GM21825 (cell line): ENCODE data around the gene RNF123.
A peak's percentile ranks its signal among the peaks of the same experiment; 100 is the strongest.

Source experiments
- ATAC-seq: cut with Tn5 transposase; IDR thresholded peaks from one replicate; pipeline ENCODE4 v1.9.1; 2021; ENCODE audit warnings: mild to moderate bottlenecking, moderate library complexity; ENCODE audit not compliant: unreplicated experiment

RNF123 gene

DNA sequence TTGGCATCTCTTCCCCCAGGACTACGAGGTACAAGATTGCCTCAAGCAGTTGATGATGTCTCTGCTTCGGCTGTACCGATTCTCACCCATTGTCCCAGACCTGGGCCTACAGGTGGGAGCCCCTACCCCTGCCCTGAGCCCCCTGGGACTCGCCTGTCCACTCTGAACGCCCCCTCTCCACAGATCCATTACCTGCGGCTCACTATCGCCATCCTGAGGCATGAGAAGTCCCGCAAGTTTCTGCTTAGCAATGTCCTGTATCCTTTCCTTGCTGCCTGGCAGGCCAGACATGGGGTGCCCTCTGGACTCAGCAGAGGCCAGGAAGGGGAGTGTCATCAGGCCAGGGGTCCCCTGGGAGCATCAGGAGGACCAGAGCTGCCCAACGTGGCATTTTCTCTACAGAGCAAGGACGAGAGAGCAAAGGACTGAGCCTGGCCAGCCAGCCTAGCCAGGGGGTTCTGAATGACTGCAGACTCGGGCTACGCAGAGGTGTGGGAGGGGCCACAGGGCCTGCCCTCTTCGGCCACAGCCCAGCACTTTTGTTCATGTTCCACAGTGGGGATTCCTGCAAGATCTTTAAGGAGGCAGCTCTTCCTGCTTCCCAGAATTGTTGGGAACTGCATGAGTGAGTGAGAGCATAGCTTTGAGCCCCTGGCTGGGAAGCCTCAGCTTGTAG is 11.2 kb downstream of the RNF123 start:
- no peak for ATAC-seq

DNA sequence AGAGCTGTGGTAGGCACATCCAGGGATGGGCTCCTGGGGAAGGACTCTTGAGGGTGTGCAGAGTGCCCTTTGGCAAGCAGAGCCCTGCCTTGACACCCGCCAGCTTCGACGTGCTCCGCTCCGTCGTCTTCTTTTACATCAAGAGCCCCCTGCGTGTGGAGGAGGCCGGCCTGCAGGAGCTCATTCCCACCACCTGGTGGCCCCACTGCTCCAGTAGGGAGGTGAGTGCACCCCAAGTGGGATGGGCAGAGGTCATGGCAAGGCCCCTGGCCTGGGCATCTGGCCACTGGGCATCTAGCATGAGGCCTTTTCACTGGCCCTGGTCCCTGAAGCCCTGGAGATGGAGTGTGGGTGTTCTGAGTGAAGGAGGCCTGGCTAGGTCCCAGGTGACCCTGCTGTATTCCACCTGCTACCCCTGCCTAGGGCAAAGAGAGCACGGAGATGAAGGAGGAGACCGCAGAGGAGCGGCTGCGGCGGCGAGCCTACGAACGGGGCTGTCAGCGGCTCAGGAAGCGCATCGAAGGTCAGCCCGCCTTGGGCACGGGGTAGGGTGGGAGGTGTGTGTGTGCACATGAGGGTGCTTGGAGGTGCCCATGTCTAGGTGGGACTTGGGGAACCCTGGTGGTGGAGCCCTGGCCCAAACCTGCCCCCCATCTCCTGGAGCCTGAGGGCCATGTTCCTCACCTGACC is 12.2 kb downstream of the RNF123 start:
- ATAC-seq = no peak

DNA sequence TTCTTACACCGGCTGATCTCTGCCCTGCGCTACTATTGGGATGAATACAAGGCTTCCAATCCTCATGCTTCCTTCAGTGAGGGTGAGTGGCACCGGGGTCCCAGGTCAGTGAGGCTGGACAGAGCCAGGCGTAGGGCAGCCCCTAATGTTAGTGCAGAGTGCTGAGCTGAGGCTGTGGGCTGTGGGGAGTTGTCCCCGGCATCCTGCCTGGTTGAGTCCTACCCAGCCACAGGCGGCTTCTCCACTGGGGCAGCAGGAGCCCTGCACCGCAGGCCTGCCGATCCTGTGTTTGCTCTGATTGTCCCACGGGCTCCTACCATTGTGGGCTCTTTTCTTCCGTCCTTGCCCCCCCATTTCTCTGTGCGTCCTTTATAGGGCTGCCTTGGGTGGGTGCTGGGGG is 13.3 kb downstream of the RNF123 start:
- ATAC-seq = no peak

DNA sequence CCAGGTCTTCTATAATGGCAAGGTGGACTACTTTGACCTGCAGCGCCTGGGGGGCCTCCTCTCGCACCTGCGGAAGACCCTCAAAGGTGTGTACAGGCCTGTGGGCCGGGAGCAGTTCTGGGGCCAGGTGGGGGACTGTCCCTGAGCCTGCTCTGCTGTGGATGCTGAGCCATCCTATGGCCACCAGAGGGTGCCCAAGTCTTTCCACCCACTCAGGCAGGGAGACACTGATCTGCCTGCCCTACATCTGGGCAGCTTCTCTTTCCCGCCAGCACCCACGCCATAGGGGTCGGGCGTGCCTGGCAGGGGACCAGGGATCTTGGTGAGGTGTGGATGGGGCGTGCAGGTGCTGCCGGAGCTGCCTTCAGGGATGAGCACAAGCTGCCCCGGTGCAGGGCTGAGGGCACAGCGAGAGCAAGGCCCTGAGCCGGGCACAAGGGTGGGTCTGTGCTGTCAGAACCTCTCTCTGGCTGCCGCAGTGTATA is 14.1 kb downstream of the RNF123 start:
- peak; percentile 65 for ATAC-seq

DNA sequence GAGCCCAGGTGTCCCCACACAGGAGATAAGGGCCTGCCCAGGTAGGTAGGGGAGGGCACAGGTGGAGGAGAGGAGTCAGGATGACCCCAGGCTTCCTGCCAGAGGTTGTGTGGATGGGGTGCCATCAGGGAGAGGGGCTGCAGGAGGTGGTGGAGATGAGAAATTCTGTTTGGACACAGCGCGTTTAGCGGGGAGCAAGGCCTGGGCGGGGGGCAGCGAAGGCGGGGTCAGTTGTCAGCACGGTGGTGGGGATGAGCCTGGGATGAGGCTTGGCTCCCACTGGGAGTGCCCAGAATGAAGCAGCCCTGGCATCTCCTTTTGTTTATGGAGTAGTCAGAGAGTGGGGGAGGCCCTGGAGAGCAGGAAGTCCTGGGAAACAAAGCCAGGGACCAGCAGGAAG is 14.6 kb downstream of the RNF123 start:
- no peak for ATAC-seq

DNA sequence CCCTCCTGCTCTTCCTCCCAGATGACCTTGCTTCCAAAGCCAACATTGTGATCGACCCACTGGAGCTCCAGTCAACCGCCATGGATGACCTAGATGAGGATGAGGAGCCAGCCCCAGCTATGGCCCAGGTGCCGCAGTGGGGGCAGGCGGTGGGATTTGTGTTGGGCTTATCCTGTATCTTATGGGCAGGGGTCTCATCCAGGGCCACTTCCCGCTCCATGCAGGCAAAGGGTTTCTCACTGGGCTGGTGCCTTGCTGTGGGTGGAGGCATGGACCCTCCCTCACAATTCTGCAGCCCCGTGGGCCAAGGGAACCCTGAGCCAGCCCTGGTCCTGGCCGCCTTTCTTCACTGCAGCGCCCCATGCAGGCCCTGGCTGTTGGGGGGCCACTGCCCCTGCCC is 15.3 kb downstream of the RNF123 start:
- no peak for ATAC-seq

DNA sequence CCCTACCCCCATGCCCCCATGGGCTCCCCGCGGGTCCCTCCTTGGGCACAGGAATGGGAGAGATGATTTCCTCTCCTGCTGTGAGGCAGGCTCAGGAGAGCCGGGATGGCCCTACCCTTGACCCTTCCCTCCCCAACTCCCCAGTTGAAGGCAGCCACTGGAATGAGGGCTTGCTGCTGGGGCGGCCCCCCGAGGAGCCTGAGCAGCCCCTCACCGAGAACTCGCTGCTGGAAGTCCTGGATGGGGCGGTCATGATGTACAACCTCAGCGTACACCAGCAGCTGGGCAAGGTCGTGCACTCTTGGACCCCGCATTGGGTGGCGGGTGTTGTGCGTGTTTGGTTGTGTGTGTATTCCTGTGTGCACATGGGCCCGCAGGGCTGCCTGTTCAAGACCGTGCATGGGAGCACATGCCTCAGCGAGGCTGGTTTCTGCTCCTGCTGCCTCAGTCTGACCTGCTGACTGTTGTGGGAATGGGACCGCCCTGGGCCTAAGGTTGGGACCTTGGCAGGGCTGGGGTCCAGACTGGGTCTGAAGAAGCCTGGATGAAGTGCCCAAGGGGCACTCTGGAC is 16.1 kb downstream of the RNF123 start:
- no peak for ATAC-seq

DNA sequence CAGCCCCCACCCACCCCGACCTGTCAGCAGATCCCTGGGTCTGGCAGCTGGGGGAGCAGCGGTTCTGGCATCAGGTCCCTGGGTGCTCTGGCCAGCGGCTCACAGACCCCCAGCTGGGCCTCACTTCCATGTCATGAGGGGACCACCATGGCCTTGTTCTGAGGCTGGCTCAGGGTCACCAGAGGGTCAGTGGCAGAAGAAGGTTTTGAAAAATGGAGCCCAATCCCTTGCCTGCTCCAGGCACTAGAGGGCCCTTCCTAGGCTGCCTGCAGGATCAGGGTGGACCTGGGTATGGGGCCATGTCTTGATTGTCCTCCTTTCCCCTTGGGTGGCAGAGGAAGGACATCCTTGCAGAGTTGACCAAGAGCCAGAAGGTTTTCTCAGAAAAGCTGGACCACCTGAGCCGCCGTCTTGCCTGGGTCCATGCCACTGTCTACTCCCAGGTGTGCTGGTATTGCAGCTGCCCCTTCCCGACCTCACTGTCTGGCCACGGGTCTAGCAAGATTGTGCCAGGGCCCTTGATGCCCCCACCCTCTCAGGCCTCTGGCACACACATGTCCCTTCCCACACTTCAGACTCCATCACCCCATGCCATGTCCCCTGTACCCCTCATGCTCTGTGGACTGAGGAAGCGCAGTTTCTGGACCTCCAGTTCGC is 17.2 kb downstream of the RNF123 start:
- ATAC-seq = no peak

DNA sequence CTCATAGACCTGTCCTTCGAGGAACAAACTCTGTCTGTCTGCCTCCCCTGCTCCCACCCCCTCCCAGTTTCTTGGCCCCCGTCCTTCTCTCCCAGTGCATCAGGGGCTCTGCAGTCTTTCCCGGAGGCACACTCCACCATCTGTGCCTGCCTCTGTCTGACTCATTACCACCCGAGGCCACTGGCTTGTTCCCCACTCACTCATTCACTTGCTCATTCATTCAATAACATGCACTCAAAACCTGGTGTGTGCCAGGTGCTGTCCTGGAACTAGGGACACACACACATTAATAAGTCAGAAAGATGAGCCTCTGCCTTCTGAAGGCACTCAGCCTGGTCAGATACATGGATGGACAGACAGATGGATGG is 17.7 kb downstream of the RNF123 start:
- ATAC-seq = no peak

DNA sequence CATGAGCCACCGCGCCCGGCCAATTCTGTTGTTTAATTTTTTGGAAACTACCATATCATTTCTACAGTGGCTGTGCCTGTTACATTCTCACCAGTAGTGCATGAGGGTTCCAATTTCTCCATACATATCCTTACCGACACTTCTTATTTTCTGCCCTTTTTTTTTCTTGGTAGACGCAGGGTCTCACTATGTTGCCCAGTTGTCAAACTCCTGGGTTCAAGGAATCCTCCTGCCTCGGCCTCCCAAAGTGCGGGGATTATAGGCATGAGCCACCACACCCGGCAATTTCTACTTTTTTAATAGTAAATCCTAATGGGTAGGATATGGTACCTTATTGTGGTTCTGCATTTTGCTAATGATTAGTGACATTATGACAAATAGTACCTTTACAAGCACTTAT is 20.5 kb downstream of the RNF123 start:
- ATAC-seq = no peak

DNA sequence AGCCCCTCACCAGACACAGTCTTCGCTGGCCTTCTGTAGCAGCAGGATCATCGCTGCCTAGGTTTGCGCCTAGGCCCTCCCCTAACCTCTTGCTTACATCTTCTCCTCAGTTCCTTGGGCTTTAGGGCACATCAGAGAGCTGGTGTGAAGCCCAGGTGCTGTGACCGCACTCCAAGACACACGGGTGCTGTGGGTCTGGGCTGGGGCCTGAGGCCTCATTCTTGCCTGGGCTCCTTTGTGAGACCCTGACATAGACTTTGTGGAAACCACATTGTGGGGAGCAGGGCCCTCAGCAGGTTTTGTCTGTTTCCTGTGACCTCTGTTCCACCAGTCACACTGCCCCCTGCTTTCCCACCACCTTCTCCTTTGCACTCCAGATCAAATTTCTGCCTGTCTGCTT is 22.1 kb downstream of the RNF123 start:
- ATAC-seq = no peak

DNA sequence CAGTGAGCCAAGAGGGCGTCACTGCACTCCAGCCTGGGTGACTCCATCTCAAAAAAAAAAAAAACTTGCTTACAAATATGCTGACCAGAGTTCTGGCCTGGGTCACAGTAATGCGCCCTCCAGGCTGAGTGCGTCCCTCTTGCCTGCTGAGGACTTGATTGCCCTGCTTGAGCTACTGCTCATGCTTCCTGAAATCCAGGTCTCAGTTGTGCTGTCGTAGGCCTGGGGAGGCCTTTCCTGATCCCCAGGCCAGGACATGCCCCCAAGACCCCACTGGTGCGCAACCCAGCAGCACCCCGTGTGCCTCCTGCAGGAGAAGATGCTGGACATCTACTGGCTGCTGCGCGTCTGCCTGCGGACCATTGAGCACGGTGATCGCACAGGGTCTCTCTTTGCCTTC is 22.8 kb downstream of the RNF123 start:
- no peak for ATAC-seq

DNA sequence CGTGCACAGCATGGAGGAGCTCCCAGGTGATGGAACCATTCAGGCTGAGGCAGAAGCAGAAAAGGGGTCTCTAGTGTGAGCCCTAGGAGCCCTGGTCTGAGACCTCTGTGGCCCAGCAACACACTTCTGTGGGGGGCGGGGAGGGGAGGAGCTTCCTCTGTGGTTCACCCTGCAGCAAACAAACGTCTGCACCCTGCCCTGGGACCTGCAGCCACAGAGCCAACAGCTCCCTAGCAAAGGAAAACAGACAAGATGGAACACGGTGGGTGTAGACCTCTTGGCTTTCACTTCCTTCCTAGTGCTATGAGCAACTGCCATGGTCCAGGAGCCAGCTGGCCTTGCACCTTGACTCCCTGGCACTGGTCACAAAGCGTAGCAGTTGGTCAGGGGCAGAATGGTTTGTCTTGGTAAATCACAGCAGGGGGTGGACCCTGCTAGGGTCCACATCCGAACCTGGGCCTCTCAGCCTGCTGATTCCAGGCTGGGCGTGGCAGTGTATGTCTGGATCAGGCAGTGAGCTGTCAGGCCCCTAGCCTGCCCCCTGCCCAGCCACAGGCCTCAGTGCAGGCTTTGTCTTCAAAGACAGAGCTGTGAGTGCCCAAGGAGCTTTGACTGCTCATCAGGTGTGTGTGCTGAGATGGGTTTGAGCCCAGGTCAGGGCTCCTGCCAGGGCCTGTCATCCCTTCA is 23.4 kb downstream of the RNF123 start:
- no peak for ATAC-seq

DNA sequence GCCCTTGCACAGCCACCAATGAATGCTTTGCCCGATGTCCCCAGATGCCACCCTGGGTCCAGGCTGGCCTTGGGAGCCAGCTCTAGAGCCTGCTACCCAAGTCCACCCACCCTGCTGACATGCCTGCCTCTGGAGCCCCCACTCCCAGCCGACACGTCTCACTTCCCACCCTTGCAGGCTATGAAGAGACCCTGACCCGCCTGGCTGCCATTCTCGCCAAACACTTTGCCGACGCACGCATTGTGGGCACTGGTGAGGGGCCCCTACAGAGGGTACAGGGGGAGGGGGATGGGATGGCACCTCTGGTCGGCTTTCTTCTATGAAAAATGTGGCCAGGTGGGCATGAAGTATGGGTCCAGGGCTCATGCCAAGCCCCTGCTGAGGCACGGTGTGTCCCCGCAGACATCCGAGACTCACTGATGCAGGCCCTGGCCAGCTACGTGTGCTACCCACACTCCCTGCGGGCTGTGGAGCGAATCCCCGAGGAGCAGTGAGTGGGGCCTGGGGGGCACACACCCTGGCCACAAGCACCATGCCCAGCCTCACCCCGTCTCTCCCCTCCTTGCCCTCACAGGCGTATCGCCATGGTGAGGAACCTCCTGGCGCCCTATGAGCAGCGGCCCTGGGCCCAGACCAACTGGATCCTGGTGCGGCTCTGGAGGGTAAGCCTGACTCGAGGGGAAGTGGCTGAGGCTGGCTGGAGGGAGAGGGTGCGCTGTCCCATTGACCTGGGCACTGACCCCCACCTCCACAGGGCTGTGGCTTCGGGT is 24.2 kb downstream of the RNF123 start:
- ATAC-seq = no peak

DNA sequence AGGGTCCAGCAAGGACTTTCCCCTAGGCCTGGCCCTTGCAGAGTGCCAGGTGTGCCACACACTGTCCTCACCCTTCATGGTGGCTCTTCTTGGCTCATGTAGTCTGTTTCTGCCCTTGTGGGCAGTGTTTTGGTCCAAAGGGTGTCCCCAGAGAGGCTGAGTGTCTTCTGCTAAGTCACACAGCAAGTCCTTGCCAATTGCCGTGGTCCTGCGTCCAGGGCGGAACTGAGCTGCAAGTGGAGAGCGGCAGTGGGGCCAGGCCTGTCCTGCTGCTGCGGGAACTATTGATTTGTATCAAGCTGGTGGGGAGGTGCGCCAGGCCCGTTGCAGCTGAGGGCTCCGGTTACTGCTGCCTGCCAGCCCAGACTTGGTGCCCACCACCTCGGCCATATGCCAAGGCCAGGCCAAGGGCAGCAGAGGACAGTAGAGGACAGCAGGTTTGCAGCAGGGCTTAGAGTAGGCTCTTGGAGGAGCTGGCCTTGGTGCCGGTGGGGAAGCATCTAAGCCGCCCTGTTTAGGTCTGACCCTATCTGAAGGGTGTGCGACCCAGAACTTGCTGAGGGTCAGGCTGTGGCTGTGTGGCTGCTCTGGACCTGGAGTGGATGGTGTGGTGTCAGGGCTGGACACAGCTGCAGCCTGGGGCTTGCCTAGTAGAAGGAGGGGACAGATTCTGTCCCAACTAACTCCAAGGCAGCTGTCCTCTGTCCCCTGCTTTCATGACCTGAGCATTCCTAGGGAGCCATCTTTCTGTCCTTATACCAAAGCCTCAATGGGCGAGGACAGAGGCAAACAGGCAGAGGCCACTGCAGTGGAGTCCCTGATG is 25.6 kb downstream of the RNF123 start:
- no peak for ATAC-seq

DNA sequence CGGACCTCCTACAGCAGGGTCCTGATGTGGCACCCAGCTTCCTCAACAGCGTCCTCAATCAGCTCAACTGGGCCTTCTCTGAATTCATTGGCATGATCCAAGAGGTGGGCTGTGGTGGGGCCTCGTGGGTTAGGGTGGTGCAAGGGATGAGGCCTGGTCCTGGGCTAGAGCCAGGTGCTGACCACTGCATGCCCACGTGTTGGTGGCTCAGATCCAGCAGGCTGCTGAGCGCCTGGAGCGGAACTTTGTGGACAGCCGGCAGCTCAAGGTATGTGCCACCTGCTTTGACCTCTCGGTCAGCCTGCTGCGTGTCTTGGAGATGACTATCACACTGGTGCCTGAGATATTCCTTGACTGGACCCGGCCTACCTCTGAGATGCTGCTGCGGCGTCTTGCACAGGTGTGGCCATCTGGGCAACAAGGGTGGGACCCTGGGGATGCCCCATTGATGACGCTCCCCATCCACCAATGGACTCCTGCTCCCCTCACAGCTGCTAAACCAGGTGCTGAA is 26.3 kb downstream of the RNF123 start:
- ATAC-seq = no peak

DNA sequence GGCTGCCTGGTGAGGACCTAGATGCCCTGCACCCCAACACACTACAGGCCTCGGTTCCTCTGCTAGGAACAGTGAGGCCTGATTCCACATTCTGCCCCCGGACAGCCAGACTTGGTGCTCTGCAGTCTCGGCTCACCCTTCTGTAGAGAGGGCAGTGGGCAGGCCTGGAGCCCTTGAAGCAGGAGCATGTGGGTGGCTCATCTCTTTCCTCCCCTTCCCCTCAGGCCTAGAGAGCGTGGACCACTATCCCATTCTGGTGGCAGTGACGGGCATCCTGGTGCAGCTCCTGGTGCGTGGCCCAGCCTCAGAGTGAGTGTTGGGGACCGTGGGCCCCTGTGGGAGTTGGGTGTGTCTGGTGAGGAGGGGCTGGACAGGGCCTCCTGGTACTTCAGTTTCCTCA is 26.8 kb downstream of the RNF123 start:
- ATAC-seq = no peak

DNA sequence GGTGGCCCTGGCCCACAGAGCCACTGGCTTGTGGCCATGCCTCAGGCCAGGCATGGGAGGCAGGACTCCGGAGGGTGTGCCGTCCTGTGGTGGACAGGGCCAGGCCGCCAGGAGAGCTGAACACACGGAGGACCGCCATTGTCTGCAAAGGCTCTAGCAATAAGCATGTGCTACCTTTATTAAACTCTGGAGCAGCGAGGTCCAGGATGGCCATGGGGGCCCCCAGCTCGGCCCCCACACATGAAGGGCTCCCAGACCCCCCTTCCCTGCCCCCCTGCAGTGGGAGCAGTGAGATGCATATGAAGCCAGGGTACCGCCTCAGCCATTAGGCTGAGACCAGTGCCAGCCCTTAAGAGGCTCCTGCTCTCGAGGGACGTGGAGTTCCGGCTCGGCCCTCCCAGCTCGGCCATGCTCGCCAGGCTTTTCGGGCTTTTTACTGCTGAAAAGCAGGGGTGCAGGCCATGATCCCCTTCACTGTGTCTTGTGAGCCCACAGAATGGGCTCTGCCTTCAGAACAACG is 27.4 kb downstream of the RNF123 start:
- ATAC-seq = no peak

DNA sequence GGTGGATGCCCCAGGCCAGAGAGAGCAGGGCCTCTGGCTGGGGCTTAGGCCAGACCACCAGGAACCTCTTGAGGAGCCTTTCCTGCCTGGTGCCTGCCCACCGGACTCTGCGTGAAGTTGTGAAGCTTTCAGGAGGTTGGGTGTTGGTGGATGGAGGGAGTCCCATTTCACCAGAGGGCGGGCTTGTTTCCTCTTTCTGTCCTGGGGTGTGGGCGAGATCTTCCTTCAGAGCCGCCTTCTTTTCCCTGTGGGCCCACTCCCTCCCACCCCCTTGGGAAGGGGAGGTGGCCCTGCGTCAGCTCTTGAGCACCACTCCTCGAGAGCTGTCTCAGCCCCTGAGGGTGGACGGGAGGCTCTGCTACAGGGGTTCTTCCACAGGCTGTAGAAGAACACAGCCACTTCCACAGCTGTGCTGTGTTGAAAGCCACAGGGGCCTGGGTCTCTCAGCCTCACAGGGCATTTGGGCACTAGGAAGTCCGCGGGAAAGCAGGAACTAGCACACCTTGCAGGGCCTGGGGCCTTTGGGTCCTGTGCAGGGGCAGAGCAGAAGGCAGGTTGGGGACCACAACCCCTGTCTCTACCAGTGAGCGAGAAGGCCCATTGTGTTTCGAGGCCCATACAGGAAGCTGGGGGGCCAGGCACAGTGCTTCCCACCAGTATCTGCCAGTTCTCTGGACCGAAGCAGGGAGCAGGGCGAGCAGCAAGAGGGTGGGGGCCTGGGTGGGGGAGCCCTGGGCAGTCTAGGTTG is 28.0 kb downstream of the RNF123 start:
- no peak for ATAC-seq
